Right atrium auricular region (tissue), 2 donors: ENCODE data around the gene GDNF. TPM values are rescaled to one million over a fixed set of nuclear protein-coding genes. Genes with fewer than 3 reads are reported as not detected.
A peak's percentile ranks its signal among the peaks of the same experiment; 100 is the strongest.

Experiments used
- DNase-seq: peaks from one replicate; pipeline ENCODE4 v3.0.0-alpha.2; 2019; ENCODE audit warnings: low spot score
- H3K27ac ChIP-seq, 2 donors: fragments of 200-600 bp; sonication (generic); 1 replicate in 1 of 2; 2 replicates in 1 of 2; pipeline ENCODE4 v1.5.1; 2016 to 2019
- H3K27me3 ChIP-seq, 2 donors: fragments of 200-600 bp; sonication (generic); one replicate each; pipeline versions ENCODE4 v1.5.1 to v1.6.0; 2017 to 2019
- H3K36me3 ChIP-seq: fragments of 200-600 bp; sonication (generic); one replicate; pipeline ENCODE4 v1.5.1; 2016
- H3K4me1 ChIP-seq, 2 donors: fragments of 200-600 bp; sonication (generic); one replicate each; pipeline versions ENCODE4 v1.5.1 to v1.6.0; 2017 to 2019
- H3K4me3 ChIP-seq, 2 donors: fragments of 200-600 bp; sonication (generic); 1 replicate in 1 of 2; 2 replicates in 1 of 2; pipeline ENCODE4 v1.5.1; 2017 to 2019; ENCODE audit warnings: mild to moderate bottlenecking in 1 of 2, moderate library complexity in 1 of 2
- H3K9me3 ChIP-seq, 2 donors: fragments of 200-600 bp; sonication (generic); one replicate each; pipeline ENCODE4 v1.5.1; 2019
- CTCF ChIP-seq, 2 donors: fragments of 200-600 bp; sonication (generic); IDR thresholded peaks; one replicate each; pipeline ENCODE4 v1.5.1; 2019; ENCODE audit warnings: antibody characterized with exemption in 2 of 2
- total RNA-seq, 2 donors: library from RNA; depleted of rRNA; stranded (reverse); fragments of >200 nt; gene quantifications; one replicate each; pipeline ENCODE4 v1.1.0, GENCODE V29; 2016

GDNF gene
- total RNA-seq, result under 1 TPM; 0.19 to 0.31 TPM

- no peak for DNase-seq
- TF ChIP-seq CTCF (IDR thresholded peaks at IDR 0.05), result no peak
- Histone ChIP-seq H3K4me3 (peak within 1 kb of the TSS; percentile 42 to 57), H3K36me3 (no peaks in the 10 kb centered on the region), H3K4me1 (peaks cover 0 to 50% of the 10 kb centered on the region in 2 donors), H3K27me3 (peaks cover 0 to 14% of the 10 kb centered on the region in 2 donors), H3K9me3 (no peaks in the 10 kb centered on the region), H3K27ac (peak within 1 kb of the TSS; percentile 72 to 82)
Observed at GRCh38 chr5:37839407-37840052, at the start of gene GDNF. GDNF (minus strand) TSS chr5:37840041; CDS start chr5:37834796, 5,245 bp downstream.

GRCh38 chr5:37888476-37888875 lies 48.6 kb upstream of the GDNF start:
- DNase-seq, result no peak
- H3K27ac ChIP-seq, result no peak overlapping the region
- no peaks in the 10 kb centered on the region for H3K36me3 ChIP-seq
- H3K4me3 ChIP-seq, result no peak overlapping the region
- no peaks in the 10 kb centered on the region for H3K9me3 ChIP-seq
- H3K4me1 ChIP-seq, result peaks cover 0 to 4% of the 10 kb centered on the region in 2 donors
- no peaks in the 10 kb centered on the region for H3K27me3 ChIP-seq
- no peak for TF ChIP-seq CTCF (IDR thresholded peaks at IDR 0.05)

DNA sequence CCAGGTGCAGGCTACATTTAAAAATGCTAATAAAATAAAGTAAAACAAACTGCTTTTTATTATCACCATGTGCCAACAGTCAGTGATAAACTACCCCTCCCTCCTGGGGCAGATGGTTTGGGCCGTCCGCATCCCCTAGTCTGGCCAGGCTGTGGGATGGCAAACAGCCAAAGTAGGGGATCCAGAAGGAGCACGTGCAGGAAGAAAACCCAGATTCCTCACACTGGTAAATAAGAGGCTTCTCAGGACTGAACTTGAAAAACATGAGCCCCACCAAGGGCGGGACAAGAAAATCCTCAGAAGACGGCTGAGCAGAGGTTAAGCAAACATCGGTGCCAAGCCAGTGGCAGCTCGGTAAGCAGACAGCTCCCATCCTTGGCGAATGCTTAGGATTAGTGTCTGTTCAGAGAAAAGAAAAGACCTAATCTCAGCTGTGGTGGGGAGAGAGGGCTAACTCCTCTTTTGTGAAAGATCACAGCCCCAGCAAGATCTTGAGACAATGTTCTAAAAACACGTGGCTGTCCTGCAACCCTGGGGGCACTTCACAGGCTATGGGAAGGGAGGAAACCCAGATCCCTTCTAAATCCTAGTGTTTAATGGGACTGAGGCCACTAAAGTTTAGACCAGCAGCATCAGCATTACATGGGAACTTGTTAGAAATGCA lies 46.5 kb upstream of the GDNF start:
- Histone ChIP-seq H3K27ac (no peak overlapping the region), H3K9me3 (no peaks in the 10 kb centered on the region), H3K27me3 (no peaks in the 10 kb centered on the region), H3K4me3 (no peak overlapping the region), H3K36me3 (no peaks in the 10 kb centered on the region), H3K4me1 (no peaks in the 10 kb centered on the region)
- no peak for DNase-seq
- no peak for TF ChIP-seq CTCF (IDR thresholded peaks at IDR 0.05)

DNA sequence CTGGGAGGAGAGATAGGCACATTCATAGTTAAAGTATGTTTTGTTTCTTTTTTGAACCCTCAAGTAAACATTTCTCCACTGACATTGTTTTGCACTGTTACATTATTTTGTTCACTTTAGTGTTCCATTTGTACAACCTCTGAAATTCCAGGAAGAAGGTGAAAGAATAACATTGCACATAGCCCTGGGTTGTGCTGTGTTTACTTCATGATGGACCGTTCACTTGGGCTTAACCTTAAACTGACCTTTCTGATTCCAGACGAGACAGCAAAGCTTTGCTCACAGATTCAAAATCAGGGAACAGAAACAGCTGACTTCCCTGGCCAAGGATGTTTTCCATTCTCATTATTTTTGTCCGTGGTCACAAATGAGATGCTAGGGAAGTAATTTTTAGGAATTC lies 42.8 kb upstream of the GDNF start:
- no peak overlapping the region for H3K27ac ChIP-seq
- no peaks in the 10 kb centered on the region for H3K27me3 ChIP-seq
- no peaks in the 10 kb centered on the region for H3K4me1 ChIP-seq
- no peak for TF ChIP-seq CTCF (IDR thresholded peaks at IDR 0.05)
- DNase-seq, result no peak
- H3K36me3 ChIP-seq, result no peaks in the 10 kb centered on the region
- no peaks in the 10 kb centered on the region for H3K9me3 ChIP-seq
- H3K4me3 ChIP-seq, result no peak overlapping the region

- no peak for TF ChIP-seq CTCF (IDR thresholded peaks at IDR 0.05)
Observed at GRCh38 chr5:37881359-37881758, 41.5 kb upstream of the GDNF start.

More at GRCh38 chr5:37881359-37881758, 41.5 kb upstream of the GDNF start:
- no peaks in the 10 kb centered on the region for H3K4me1 ChIP-seq
- no peak overlapping the region for H3K4me3 ChIP-seq
- H3K27me3 ChIP-seq, result no peaks in the 10 kb centered on the region
- H3K9me3 ChIP-seq, result no peaks in the 10 kb centered on the region
- no peaks in the 10 kb centered on the region for H3K36me3 ChIP-seq
- no peak for DNase-seq
- H3K27ac ChIP-seq, result no peak overlapping the region
